GM19025 (cell line): ENCODE results near the gene FCGR3A.
"Not testable (repeated sequence)": the region's sequence is repeated elsewhere in the genome, so short reads cannot be mapped to it uniquely, and the experiment has no call there.

Experiments used
- ATAC-seq: cut with Tn5 transposase; IDR thresholded peaks from one replicate; pipeline ENCODE4 v1.9.1; 2021; ENCODE audit warnings: mild to moderate bottlenecking, low read depth, moderate library complexity; ENCODE audit not compliant: unreplicated experiment

The FCGR3A gene

GRCh38 chr1:161549652-161550051 is at the start of gene FCGR3A:
Gene FCGR3A (minus strand): TSS chr1:161549818. CDS start chr1:161549736, 82 bp downstream.
- no peak for ATAC-seq

- not testable (repeated sequence) for ATAC-seq
Measured at GRCh38 chr1:161597077-161597476, 47.5 kb upstream of the FCGR3A start.

- ATAC-seq = not testable (repeated sequence)
Measured at GRCh38 chr1:161595583-161595982, 46.0 kb upstream of the FCGR3A start.

- not testable (repeated sequence) for ATAC-seq
Measured at GRCh38 chr1:161595173-161595572, 45.6 kb upstream of the FCGR3A start.

- ATAC-seq = not testable (repeated sequence)
Measured at GRCh38 chr1:161594269-161594984, 44.8 kb upstream of the FCGR3A start.

GRCh38 chr1:161593092-161593755 is 43.6 kb upstream of the FCGR3A start:
- not testable (repeated sequence) for ATAC-seq

- ATAC-seq = not testable (repeated sequence)
Measured at GRCh38 chr1:161592586-161592985, 43.0 kb upstream of the FCGR3A start.

- not testable (repeated sequence) for ATAC-seq
Measured at GRCh38 chr1:161589920-161590319, 40.3 kb upstream of the FCGR3A start.

GRCh38 chr1:161589365-161589764 is 39.7 kb upstream of the FCGR3A start:
- ATAC-seq = not testable (repeated sequence)

- not testable (repeated sequence) for ATAC-seq
Measured at GRCh38 chr1:161588596-161588995, 39.0 kb upstream of the FCGR3A start.

- not testable (repeated sequence) for ATAC-seq
Measured at GRCh38 chr1:161582882-161583281, 33.3 kb upstream of the FCGR3A start.

GRCh38 chr1:161580879-161581537 is 31.4 kb upstream of the FCGR3A start:
- peak; percentile 75 for ATAC-seq

- ATAC-seq = not testable (repeated sequence)
Measured at GRCh38 chr1:161579856-161580507, 30.4 kb upstream of the FCGR3A start.

- ATAC-seq = not testable (repeated sequence)
Measured at GRCh38 chr1:161576676-161577075, 27.1 kb upstream of the FCGR3A start.

GRCh38 chr1:161571703-161572102 is 22.1 kb upstream of the FCGR3A start:
- ATAC-seq = not testable (repeated sequence)

GRCh38 chr1:161566602-161566960 is 17.0 kb upstream of the FCGR3A start:
- not testable (repeated sequence) for ATAC-seq

GRCh38 chr1:161563522-161563921 is 13.9 kb upstream of the FCGR3A start:
- not testable (repeated sequence) for ATAC-seq

- ATAC-seq = not testable (repeated sequence)
Measured at GRCh38 chr1:161562441-161562840, 12.8 kb upstream of the FCGR3A start.

- not testable (repeated sequence) for ATAC-seq
Measured at GRCh38 chr1:161560960-161561715, 11.5 kb upstream of the FCGR3A start.
